SK-N-SH treated with all-trans-retinoic acid at 6 μM for 48 hours (cell line): ENCODE data around the gene SLC17A5.
"Not testable (repeated sequence)": the region's sequence is repeated elsewhere in the genome, so short reads cannot be mapped to it uniquely, and the experiment has no call there.

Source experiments
- ATAC-seq: fragments of 200-7000 bp; cut with Tn5 transposase; 3 replicates; pipeline ENCODE4 v1.9.1; 2020; ENCODE audit warnings: mild to moderate bottlenecking, moderate library complexity
- ARNTL ChIP-seq: fragments of 450-650 bp; formaldehyde crosslinking; IDR thresholded peaks from 2 replicates; pipeline ENCODE4 v1.5.0; 2020; ENCODE audit warnings: low read depth, mild to moderate bottlenecking, moderate library complexity, borderline replicate concordance
- BACH2 ChIP-seq: fragments of 250-450 bp; sonication (Bioruptor Pico); IDR thresholded peaks from 2 replicates; pipeline ENCODE4 v1.9.0; 2021; ENCODE audit warnings: mild to moderate bottlenecking, borderline replicate concordance
- CSDC2 ChIP-seq: fragments of 250-450 bp; sonication (Bioruptor Pico); IDR thresholded peaks from 2 replicates; pipeline ENCODE4 v1.5.0; 2020; ENCODE audit warnings: mild to moderate bottlenecking, moderate library complexity
- GLIS3 ChIP-seq: fragments of 250-450 bp; sonication (Bioruptor Pico); IDR thresholded peaks from 2 replicates; pipeline ENCODE4 v1.5.0; 2020; ENCODE audit warnings: mild to moderate bottlenecking, moderate library complexity
- ISL1 ChIP-seq: fragments of 250-450 bp; sonication (Bioruptor Pico); IDR thresholded peaks from 2 replicates; pipeline ENCODE4 v2.1.2; 2022; ENCODE audit warnings: mild to moderate bottlenecking, moderate library complexity
- PPARA ChIP-seq: fragments of 250-450 bp; sonication (Bioruptor Pico); IDR thresholded peaks from 2 replicates; pipeline ENCODE4 v1.5.0; 2020; ENCODE audit warnings: mild to moderate bottlenecking, borderline replicate concordance
- RARB ChIP-seq: fragments of 250-450 bp; sonication (Bioruptor Pico); IDR thresholded peaks from 2 replicates; pipeline ENCODE4 v1.8.0; 2021; ENCODE audit warnings: mild to moderate bottlenecking, moderate library complexity
- SNAI2 ChIP-seq: fragments of 250-450 bp; sonication (Bioruptor Pico); IDR thresholded peaks from 2 replicates; pipeline ENCODE4 v1.5.0; 2020; ENCODE audit warnings: mild to moderate bottlenecking, moderate library complexity
- TOX ChIP-seq: fragments of 250-450 bp; sonication (Bioruptor Pico); IDR thresholded peaks from 2 replicates; pipeline ENCODE4 v1.8.0; 2021; ENCODE audit warnings: mild to moderate bottlenecking, moderate library complexity, borderline replicate concordance
- ZC3H10 ChIP-seq: fragments of 250-450 bp; sonication (Bioruptor Pico); IDR thresholded peaks from 2 replicates; pipeline ENCODE4 v1.5.1; 2021; ENCODE audit warnings: mild to moderate bottlenecking, moderate library complexity
- ZFP3 ChIP-seq: fragments of 250-450 bp; sonication (Bioruptor Pico); IDR thresholded peaks from 2 replicates; pipeline ENCODE4 v1.5.0; 2020; ENCODE audit warnings: mild to moderate bottlenecking, moderate library complexity
- ZFP30 ChIP-seq: fragments of 450-650 bp; formaldehyde crosslinking; IDR thresholded peaks from 2 replicates; pipeline ENCODE4 v1.5.0; 2022; ENCODE audit warnings: mild to moderate bottlenecking, moderate library complexity
- ZNF565 ChIP-seq: fragments of 450-650 bp; formaldehyde crosslinking; conservative IDR thresholded peaks from 2 replicates; pipeline ENCODE4 v1.5.0; 2020; ENCODE audit warnings: low read depth, mild to moderate bottlenecking, moderate library complexity
- ZNF8 ChIP-seq: fragments of 450-650 bp; formaldehyde crosslinking; IDR thresholded peaks from 2 replicates; pipeline ENCODE4 v1.5.0; 2020; ENCODE audit warnings: mild to moderate bottlenecking, moderate library complexity
- TF ChIP-seq, protein P1 (sequence below): fragments of 250-450 bp; sonication (Bioruptor Pico); IDR thresholded peaks from 2 replicates; pipeline ENCODE4 v1.8.0; 2020; ENCODE audit warnings: mild to moderate bottlenecking, moderate library complexity, borderline replicate concordance
- TF ChIP-seq, protein P2 (sequence below): fragments of 250-450 bp; sonication (Bioruptor Pico); IDR thresholded peaks from 2 replicates; pipeline ENCODE4 v1.8.0; 2021; ENCODE audit warnings: low read depth, mild to moderate bottlenecking, moderate library complexity, borderline replicate concordance
- TF ChIP-seq, protein P3 (sequence below): fragments of 250-450 bp; sonication (Bioruptor Pico); IDR thresholded peaks from 2 replicates; pipeline ENCODE4 v1.5.1; 2021; ENCODE audit warnings: mild to moderate bottlenecking, moderate library complexity
- TF ChIP-seq, protein P4 (sequence below): fragments of 250-450 bp; sonication (Bioruptor Pico); IDR thresholded peaks from 2 replicates; pipeline ENCODE4 v1.5.0; 2020; ENCODE audit warnings: mild to moderate bottlenecking, moderate library complexity

Gene SLC17A5

DNA sequence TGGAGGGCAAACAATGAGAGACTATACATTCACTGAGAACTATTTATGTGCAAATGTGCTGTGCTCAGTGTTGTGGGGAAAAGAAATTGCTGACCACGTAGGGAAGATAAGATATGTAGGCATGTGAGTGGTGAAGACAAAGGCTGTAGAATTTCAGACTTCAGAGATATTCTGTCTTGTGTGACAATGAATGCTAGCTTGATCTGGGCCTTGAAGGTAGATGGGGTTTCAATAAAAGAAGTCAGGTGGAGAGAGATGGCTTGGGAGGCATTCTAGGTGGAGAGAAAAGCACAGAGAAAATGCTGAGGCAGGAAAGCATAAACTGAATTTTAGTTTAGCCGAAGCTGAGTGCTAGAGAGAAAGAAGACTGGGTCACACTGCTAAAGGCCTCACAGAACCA lies 76.1 kb downstream of the SLC17A5 start (continued):
- no peak for TF ChIP-seq CSDC2 (CRISPR knock-in tag)

DNA sequence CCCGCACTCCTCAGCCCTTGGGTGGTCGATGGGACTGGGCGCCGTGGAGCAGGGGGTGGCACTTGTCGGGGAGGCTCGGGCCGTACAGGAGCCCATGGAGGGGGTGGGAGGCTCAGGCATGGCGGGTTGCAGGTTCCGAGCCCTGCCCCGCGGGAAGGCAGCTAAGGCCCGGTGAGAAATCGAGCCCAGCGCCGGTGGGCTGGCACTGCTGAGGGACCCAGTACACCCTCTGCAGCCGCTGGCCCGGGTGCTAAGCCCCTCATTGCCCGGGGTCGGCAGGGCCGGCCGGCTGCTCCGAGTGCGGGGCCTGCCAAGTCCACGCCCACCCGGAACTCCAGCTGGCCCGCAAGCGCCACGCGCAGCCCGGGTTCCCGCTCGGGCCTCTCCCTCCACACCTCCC lies 81.3 kb downstream of the SLC17A5 start:
- ATAC-seq: not testable (repeated sequence)

DNA sequence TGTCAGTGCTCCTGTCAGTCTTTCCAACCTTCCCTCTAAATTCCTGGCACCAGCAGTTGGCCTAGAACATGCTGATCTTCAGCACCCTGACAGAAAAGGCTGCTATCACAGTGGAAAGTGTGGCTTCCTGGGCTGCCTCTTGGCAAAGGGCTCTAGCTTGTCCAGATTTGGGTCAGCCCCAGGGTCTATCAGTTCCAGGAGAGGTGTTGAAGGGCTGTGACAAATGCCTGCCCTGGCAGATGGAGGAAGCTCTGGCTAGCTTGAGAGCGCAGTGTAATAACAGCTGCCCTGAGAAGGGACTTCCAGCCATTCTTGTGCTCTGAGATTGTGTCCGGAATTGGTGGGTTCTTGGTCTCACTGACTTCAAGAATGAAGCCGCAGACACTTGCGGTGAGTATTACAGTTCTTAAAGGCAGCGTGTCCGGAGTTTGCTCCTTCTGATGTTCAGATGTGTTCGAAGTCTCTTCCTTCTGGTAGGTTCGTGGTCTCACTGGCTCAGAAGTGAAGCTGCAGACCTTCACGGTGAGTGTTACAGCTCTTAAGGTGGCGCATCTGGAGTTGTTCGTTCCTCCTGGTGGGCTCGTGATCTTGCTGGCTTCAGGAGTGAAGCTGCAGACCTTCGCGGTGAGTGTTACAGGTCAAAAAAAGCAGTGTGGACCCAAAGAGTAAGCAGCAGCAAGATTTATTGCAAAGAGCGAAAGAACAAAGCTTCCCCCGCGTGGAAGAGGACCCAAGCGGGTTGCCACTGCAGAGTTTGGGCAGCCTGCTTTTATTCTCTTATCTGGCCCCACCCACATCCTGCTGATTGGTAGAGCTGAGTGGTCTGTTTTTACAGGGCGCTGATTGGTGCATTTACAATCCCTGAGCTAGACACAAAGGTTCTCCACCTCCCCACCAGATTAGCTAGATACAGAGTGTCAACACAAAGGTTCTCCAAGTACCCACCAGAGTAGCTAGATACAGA lies 82.3 kb downstream of the SLC17A5 start:
- not testable (repeated sequence) for ATAC-seq

DNA sequence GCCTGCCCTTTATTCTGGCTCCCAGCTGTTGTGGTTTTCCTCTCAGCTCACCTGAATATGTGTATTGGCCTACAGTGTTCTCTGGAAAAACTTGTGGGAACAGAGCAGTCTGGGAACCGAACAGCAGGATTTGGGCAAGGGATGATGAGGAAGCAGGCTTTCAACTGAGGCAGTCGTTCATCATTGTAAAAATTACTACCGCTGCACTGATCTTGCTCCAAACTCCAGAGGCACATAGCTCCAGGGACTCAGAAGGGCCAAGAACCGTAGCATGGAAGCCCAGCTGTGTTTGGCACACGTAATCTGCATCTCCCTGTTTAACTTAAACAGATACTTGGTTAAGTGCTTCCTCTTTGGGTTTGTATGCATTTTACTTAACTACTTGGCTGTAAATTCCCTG lies 84.7 kb downstream of the SLC17A5 start:
- TF ChIP-seq ZC3H10 (CRISPR knock-in tag) (no peak), ZNF8 (no peak), BACH2 (no peak), ZFP3 (no peak), RARB (CRISPR knock-in tag) (no peak), GLIS3 (CRISPR knock-in tag) (no peak), ZFP30 (CRISPR knock-in tag) (no peak), TOX (CRISPR knock-in tag) (no peak)
- TF ChIP-seq, protein P1, sequence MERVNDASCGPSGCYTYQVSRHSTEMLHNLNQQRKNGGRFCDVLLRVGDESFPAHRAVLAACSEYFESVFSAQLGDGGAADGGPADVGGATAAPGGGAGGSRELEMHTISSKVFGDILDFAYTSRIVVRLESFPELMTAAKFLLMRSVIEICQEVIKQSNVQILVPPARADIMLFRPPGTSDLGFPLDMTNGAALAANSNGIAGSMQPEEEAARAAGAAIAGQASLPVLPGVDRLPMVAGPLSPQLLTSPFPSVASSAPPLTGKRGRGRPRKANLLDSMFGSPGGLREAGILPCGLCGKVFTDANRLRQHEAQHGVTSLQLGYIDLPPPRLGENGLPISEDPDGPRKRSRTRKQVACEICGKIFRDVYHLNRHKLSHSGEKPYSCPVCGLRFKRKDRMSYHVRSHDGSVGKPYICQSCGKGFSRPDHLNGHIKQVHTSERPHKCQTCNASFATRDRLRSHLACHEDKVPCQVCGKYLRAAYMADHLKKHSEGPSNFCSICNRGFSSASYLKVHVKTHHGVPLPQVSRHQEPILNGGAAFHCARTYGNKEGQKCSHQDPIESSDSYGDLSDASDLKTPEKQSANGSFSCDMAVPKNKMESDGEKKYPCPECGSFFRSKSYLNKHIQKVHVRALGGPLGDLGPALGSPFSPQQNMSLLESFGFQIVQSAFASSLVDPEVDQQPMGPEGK (CRISPR knock-in tag): no peak
- TF ChIP-seq, protein P2, sequence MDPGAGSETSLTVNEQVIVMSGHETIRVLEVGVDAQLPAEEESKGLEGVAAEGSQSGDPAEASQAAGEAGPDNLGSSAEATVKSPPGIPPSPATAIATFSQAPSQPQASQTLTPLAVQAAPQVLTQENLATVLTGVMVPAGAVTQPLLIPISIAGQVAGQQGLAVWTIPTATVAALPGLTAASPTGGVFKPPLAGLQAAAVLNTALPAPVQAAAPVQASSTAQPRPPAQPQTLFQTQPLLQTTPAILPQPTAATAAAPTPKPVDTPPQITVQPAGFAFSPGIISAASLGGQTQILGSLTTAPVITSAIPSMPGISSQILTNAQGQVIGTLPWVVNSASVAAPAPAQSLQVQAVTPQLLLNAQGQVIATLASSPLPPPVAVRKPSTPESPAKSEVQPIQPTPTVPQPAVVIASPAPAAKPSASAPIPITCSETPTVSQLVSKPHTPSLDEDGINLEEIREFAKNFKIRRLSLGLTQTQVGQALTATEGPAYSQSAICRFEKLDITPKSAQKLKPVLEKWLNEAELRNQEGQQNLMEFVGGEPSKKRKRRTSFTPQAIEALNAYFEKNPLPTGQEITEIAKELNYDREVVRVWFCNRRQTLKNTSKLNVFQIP (CRISPR knock-in tag): no peak
- TF ChIP-seq, protein P3, sequence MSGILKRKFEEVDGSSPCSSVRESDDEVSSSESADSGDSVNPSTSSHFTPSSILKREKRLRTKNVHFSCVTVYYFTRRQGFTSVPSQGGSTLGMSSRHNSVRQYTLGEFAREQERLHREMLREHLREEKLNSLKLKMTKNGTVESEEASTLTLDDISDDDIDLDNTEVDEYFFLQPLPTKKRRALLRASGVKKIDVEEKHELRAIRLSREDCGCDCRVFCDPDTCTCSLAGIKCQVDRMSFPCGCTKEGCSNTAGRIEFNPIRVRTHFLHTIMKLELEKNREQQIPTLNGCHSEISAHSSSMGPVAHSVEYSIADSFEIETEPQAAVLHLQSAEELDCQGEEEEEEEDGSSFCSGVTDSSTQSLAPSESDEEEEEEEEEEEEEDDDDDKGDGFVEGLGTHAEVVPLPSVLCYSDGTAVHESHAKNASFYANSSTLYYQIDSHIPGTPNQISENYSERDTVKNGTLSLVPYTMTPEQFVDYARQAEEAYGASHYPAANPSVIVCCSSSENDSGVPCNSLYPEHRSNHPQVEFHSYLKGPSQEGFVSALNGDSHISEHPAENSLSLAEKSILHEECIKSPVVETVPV (CRISPR knock-in tag): no peak
- ATAC-seq: no peak

DNA sequence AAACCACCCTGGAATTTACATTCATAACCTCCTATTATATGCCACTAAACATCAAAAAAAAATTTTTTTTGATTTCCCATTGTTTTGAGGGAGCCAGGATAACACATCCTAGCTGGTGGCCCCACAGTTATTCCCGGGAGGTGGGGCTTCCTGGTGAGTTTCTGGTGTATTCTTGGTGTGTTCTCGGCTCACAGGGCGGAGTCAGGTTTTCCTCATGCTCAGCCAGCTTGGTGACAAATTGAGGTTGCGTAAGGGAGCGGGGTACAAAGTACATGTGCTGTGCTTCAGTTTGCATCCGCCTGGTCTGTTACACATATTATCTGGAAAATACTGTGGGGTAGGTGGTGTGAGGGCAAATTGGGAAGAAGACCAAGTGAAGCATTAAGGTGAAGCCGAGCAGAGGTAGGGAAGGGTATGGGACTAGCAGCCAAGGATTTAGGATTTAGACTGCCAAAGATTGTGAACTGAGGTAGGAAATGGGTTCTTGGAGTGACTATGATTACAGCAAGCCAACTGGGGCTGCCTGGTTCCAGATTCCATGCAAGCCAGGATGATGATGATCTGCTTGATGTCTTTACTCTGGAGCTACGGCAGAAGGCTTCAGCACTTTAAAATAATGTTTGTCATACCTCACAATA lies 86.7 kb downstream of the SLC17A5 start:
- no peak for ATAC-seq
- TF ChIP-seq RARB (CRISPR knock-in tag) (no peak), ZFP30 (CRISPR knock-in tag) (no peak), ARNTL (CRISPR knock-in tag) (no peak), PPARA (CRISPR knock-in tag) (no peak)

DNA sequence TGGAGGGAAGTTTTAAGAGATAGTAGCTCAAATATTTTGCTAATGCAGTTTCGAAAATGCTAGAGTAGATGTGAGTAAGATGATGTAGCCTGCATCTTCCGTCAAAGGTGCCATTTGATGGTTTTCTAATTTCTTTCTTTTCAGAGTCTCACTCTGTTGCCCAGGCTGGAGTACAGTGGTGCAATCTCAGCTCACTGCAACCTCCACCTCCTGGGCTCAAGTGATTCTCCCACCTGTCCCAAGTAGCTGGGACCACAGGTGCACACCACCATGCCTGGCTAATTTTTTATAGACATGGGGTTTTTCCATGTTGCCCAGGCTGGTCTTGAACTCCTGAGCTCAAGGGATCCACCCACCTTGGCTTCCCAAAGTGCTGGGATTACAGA lies 87.3 kb downstream of the SLC17A5 start:
- ATAC-seq: peak; percentile 14; the same call in 2 of the 3 replicates

DNA sequence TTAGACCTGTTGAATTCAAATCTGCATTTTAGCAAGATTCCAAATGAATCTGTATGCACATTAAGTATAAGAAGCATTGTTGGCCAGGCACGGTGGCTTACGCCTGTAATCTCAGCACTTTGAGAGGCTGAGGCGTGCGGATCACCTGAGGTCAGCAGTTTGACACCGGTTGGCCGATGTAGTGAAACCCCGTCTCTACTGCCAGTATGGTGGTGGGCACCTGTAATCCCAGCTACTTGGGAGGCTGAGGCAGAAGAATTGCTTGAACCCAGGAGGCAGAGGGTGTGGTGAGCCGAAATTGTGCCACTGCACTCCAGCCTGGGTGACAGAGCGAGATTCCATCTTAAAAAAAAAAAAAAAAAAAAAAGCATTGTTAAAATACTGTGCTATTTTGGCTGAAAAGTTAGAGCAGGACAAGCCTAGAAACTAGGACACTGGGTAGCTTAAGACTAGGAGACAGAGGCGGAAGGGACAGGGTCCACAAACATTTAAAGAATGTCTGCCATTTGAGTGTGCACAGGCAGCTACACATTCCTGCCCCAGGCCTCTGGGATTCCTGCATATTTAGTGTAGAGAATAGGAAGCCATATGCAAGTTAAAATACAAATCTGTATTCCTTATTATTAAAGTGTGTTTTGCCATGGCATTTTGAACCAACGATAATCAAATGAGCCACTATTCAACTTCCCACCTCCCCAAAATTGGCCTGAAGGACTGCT lies 87.9 kb downstream of the SLC17A5 start:
- peak; percentile 93 for ATAC-seq
- TF ChIP-seq ZFP30 (CRISPR knock-in tag): no peak
- no peak for TF ChIP-seq SNAI2 (CRISPR knock-in tag)
- TF ChIP-seq PPARA (CRISPR knock-in tag): no peak
- TF ChIP-seq, protein P3 (CRISPR knock-in tag): no peak
- TF ChIP-seq, protein P4, sequence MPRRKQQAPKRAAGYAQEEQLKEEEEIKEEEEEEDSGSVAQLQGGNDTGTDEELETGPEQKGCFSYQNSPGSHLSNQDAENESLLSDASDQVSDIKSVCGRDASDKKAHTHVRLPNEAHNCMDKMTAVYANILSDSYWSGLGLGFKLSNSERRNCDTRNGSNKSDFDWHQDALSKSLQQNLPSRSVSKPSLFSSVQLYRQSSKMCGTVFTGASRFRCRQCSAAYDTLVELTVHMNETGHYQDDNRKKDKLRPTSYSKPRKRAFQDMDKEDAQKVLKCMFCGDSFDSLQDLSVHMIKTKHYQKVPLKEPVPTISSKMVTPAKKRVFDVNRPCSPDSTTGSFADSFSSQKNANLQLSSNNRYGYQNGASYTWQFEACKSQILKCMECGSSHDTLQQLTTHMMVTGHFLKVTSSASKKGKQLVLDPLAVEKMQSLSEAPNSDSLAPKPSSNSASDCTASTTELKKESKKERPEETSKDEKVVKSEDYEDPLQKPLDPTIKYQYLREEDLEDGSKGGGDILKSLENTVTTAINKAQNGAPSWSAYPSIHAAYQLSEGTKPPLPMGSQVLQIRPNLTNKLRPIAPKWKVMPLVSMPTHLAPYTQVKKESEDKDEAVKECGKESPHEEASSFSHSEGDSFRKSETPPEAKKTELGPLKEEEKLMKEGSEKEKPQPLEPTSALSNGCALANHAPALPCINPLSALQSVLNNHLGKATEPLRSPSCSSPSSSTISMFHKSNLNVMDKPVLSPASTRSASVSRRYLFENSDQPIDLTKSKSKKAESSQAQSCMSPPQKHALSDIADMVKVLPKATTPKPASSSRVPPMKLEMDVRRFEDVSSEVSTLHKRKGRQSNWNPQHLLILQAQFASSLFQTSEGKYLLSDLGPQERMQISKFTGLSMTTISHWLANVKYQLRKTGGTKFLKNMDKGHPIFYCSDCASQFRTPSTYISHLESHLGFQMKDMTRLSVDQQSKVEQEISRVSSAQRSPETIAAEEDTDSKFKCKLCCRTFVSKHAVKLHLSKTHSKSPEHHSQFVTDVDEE (CRISPR knock-in tag): no peak
- no peak for TF ChIP-seq ZFP3
- no peak for TF ChIP-seq CSDC2 (CRISPR knock-in tag)
- TF ChIP-seq ZNF565 (CRISPR knock-in tag): no peak
- no peak for TF ChIP-seq ISL1 (CRISPR knock-in tag)
